A549 (cell line): ENCODE results near the gene ENTREP1. TPM values are rescaled to one million over a fixed set of nuclear protein-coding genes. Genes with fewer than 3 reads are reported as not detected.
A peak's percentile ranks its signal among the peaks of the same experiment; 100 is the strongest.

Experiments
- ATAC-seq, 2 experiments: fragments of 200-7000 bp in 1 of 2; fragments of >200 bp in 1 of 2; cut with Nextera tagmentation in 1 of 2; cut with Tn5 transposase in 1 of 2; 3 replicates each; pipeline versions ENCODE4 v1.8.0 to v1.9.1; 2018 to 2020; ENCODE audit warnings: mild to moderate bottlenecking in 1 of 2, moderate library complexity in 1 of 2
- CTCF ChIA-PET: fragments of 300-600 bp; sonication (Branson Sonifier 250); formaldehyde crosslinking; extraction: SDS; loops from one replicate; lab custom pipeline; 2021; ENCODE audit warnings: antibody characterized with exemption, inconsistent platforms; lab: Yijun Ruan, JAX
- POLR2A ChIA-PET: fragments of 350-600 bp; formaldehyde crosslinking; extraction: SDS; loops from one replicate; lab custom pipeline; 2021; ENCODE audit warnings: antibody characterized with exemption, inconsistent platforms; lab: Yijun Ruan, JAX
- DNase-seq, 2 experiments: peaks; one replicate each; pipeline versions ENCODE4 v3.0.0 to v3.0.0-alpha.2; 2011 to 2016; ENCODE audit warnings: low read depth in 1 of 2, low spot score in 1 of 2
- FAIRE-seq: peaks from 2 replicates; lab custom pipeline; 2011; peaks lifted over from hg19 to GRCh38; lab: Jason Lieb, UNC
- H3K27ac ChIP-seq, 2 experiments: fragments of >200 bp; sonication (Bioruptor Twin); formaldehyde crosslinking; 3 replicates each; pipeline ENCODE4 v1.5.1; 2016 to 2017
- H3K4me1 ChIP-seq: fragments of >200 bp; sonication (Bioruptor Twin); formaldehyde crosslinking; 3 replicates; pipeline ENCODE4 v1.6.1; 2016
- H3K4me2 ChIP-seq: fragments of >200 bp; sonication (Bioruptor Twin); formaldehyde crosslinking; 3 replicates; pipeline ENCODE4 v1.6.1; 2016
- H3K4me3 ChIP-seq: fragments of >200 bp; sonication (Bioruptor Twin); formaldehyde crosslinking; 3 replicates; pipeline ENCODE4 v1.5.1; 2016
- H3K9me3 ChIP-seq: fragments of >200 bp; sonication (Bioruptor Twin); formaldehyde crosslinking; 3 replicates; pipeline ENCODE4 v1.6.1; 2016
- ATOH8 ChIP-seq: fragments of 250-450 bp; sonication (Bioruptor Pico); IDR thresholded peaks from 2 replicates; pipeline ENCODE4 v1.5.0; 2020; ENCODE audit warnings: low read depth, mild to moderate bottlenecking, moderate library complexity
- CEBPB ChIP-seq, 2 experiments: fragments of >200 bp in 1 of 2; sonication (Bioruptor Twin) in 1 of 2; formaldehyde crosslinking in 1 of 2; IDR thresholded peaks; 2 replicates each; pipeline ENCODE4 v1.6.1; 2012 to 2016
- CTCF ChIP-seq: fragments of >200 bp; sonication (Bioruptor Twin); formaldehyde crosslinking; IDR thresholded peaks from 3 replicates; pipeline ENCODE4 v1.5.1; 2016
- E2F6 ChIP-seq: IDR thresholded peaks from 2 replicates; pipeline ENCODE4 v1.6.1; 2012; ENCODE audit warnings: low read depth, borderline replicate concordance
- EHF ChIP-seq: fragments of 250-450 bp; sonication (Bioruptor Pico); IDR thresholded peaks from 2 replicates; pipeline ENCODE4 v1.5.0; 2020; ENCODE audit warnings: mild to moderate bottlenecking
- ELK1 ChIP-seq: fragments of 150-350 bp; IDR thresholded peaks from 2 replicates; pipeline ENCODE4 v1.6.1; 2014; ENCODE audit warnings: low read depth, mild to moderate bottlenecking, low read length
- HDAC2 ChIP-seq: fragments of 200-600 bp; sonication (generic); IDR thresholded peaks from 2 replicates; pipeline ENCODE4 v1.6.1; 2016
- HOXB13 ChIP-seq: fragments of 250-450 bp; sonication (Bioruptor Pico); IDR thresholded peaks from 2 replicates; pipeline ENCODE4 v1.5.0; 2020; ENCODE audit warnings: low read depth, mild to moderate bottlenecking, moderate library complexity
- HOXB5 ChIP-seq: fragments of 250-450 bp; sonication (Bioruptor Pico); IDR thresholded peaks from 2 replicates; pipeline ENCODE4 v1.5.0; 2020; ENCODE audit warnings: mild to moderate bottlenecking, moderate library complexity
- KDM1A ChIP-seq: fragments of 200-600 bp; sonication (generic); IDR thresholded peaks from 2 replicates; pipeline ENCODE4 v1.6.1; 2016; ENCODE audit warnings: low read depth, mild to moderate bottlenecking
- KDM5A ChIP-seq: fragments of 200-600 bp; sonication (generic); IDR thresholded peaks from 2 replicates; pipeline ENCODE4 v1.6.1; 2016; ENCODE audit warnings: antibody characterized with exemption, mild to moderate bottlenecking
- MAX ChIP-seq: IDR thresholded peaks from 2 replicates; pipeline ENCODE4 v1.6.1; 2012
- NPAS2 ChIP-seq: fragments of 250-450 bp; sonication (Bioruptor Pico); IDR thresholded peaks from 2 replicates; pipeline ENCODE4 v1.8.0; 2022; ENCODE audit warnings: mild to moderate bottlenecking, moderate library complexity, borderline replicate concordance
- PHF8 ChIP-seq: fragments of 200-600 bp; sonication (generic); IDR thresholded peaks from 2 replicates; pipeline ENCODE4 v1.6.1; 2016; ENCODE audit warnings: low read depth, mild to moderate bottlenecking, antibody characterized with exemption, moderate library complexity, borderline replicate concordance
- RAD21 ChIP-seq, 2 experiments: fragments of >200 bp in 1 of 2; sonication (Bioruptor Twin) in 1 of 2; formaldehyde crosslinking in 1 of 2; IDR thresholded peaks in 1 of 2; conservative IDR thresholded peaks in 1 of 2; 2 replicates in 1 of 2; 3 replicates in 1 of 2; pipeline ENCODE4 v1.6.1; 2012 to 2018; ENCODE audit warnings: inconsistent platforms in 1 of 2
- RARB ChIP-seq: fragments of 250-450 bp; sonication (Bioruptor Pico); IDR thresholded peaks from 2 replicates; pipeline ENCODE4 v1.8.0; 2021; ENCODE audit warnings: mild to moderate bottlenecking, moderate library complexity
- ZC3H11A ChIP-seq: fragments of 450-650 bp; IDR thresholded peaks from 2 replicates; pipeline ENCODE4 v1.6.1; 2014; ENCODE audit warnings: antibody characterized with exemption, mild to moderate bottlenecking
- ZNF302 ChIP-seq: fragments of 250-450 bp; sonication (Bioruptor Pico); IDR thresholded peaks from 2 replicates; pipeline ENCODE4 v1.9.0; 2021; ENCODE audit warnings: inconsistent platforms, mild to moderate bottlenecking, moderate library complexity
- ZSCAN20 ChIP-seq: fragments of 250-450 bp; sonication (Bioruptor Pico); IDR thresholded peaks from 2 replicates; pipeline ENCODE4 v1.8.0; 2022; ENCODE audit warnings: mild to moderate bottlenecking, moderate library complexity
- WGBS: methylation state at CpG from one replicate; pipeline ENCODE4 v1.1.6; 2017; ENCODE audit errors: missing lambda C conversion rate; 5-methylcytosine and 5-hydroxymethylcytosine counted together
- polyA plus RNA-seq, 4 experiments: library from polyadenylated mRNA; depleted of rRNA in 3 of 4; stranded (reverse); fragments of >200 nt; fragmentation: RNase III in 1 of 4; extraction: RNeasy Plus Mini Kit Qiagen cat#74134 plus additional on column Dnase treatment in 1 of 4; gene quantifications; 2 replicates in 3 of 4; 3 replicates in 1 of 4; pipeline ENCODE4 v1.2.3, GENCODE V29; 2011 to 2017

Gene ENTREP1
- polyA plus RNA-seq, 2 of the 4 experiments (the other 2 are of a cell fraction) = 0.03 to 0.09 TPM

GRCh38 chr9:69332067-69332685 is 7.2 kb downstream of the ENTREP1 start:
- no peak for TF ChIP-seq ELK1
- TF ChIP-seq CEBPB (IDR thresholded peaks at IDR 0.05) = peak; percentile 56 to 77; a peak in 3 of 4 replicates
- POLR2A ChIA-PET = no interaction called here
- ATAC-seq (no peak), FAIRE-seq (no peak), DNase-seq (no peak)
- CTCF ChIA-PET = interaction anchor here (0.5 to 1.7 kb wide), 2 partner anchors 8 to 412 kb away, joined by 3 read pairs; no protein-coding TSS in a partner anchor
- Histone ChIP-seq H3K4me2 (no peak overlapping the region), H3K27ac (no peak overlapping the region), H3K4me3 (no peak overlapping the region), H3K9me3 (no peaks in the 10 kb centered on the region), H3K4me1 (no peaks in the 10 kb centered on the region)
- WGBS = 70% methylated on average over 5 of the region's 5 CpGs

- H3K4me3 ChIP-seq = no peak overlapping the region
- FAIRE-seq (no peak), ATAC-seq (no peak), DNase-seq (no peak)
- H3K9me3 ChIP-seq = no peaks in the 10 kb centered on the region
- POLR2A ChIA-PET = no interaction called here
- H3K4me1 ChIP-seq = no peaks in the 10 kb centered on the region
- H3K4me2 ChIP-seq = no peak overlapping the region
- CTCF ChIA-PET = interaction anchor here (0.8 to 1.7 kb wide), 3 partner anchors 9 to 14 kb away, joined by 3 read pairs; no protein-coding TSS in a partner anchor
- no peak overlapping the region for H3K27ac ChIP-seq
- 65% methylated on average over 2 of the region's 2 CpGs for WGBS
- TF ChIP-seq E2F6 (no peak), ZNF302 (CRISPR knock-in tag) (no peak), ATOH8 (CRISPR knock-in tag) (no peak), KDM5A (no peak), EHF (CRISPR knock-in tag) (no peak), PHF8 (no peak), MAX (no peak), ZC3H11A (no peak), NPAS2 (CRISPR knock-in tag) (no peak), RAD21 (conservative IDR thresholded peaks at IDR 0.05 in 1 of 2, IDR thresholded peaks at IDR 0.05 in 1 of 2) (no peak), HOXB13 (CRISPR knock-in tag) (no peak), HOXB5 (no peak), ZSCAN20 (CRISPR knock-in tag) (no peak), ELK1 (no peak), RARB (CRISPR knock-in tag) (no peak), KDM1A (no peak), HDAC2 (no peak), CTCF (no peak), CEBPB (IDR thresholded peaks at IDR 0.05) (no peak)
These were observed 8.7 kb downstream of the ENTREP1 start for GRCh38 chr9:69333716-69334115.
